Muscle of leg (tissue), 11 donors: ENCODE measurements around the gene SLC41A3. TPM values are rescaled to one million over a fixed set of nuclear protein-coding genes. Genes with fewer than 3 reads are reported as not detected.
"Not testable (repeated sequence)": the region's sequence is repeated elsewhere in the genome, so short reads cannot be mapped to it uniquely, and the experiment has no call there.

Experiments
- DNase-seq: peaks from one replicate; pipeline ENCODE4 v3.0.0; 2013
- H3K27ac ChIP-seq: one replicate; pipeline ENCODE4 v1.5.1; 2013; ENCODE audit warnings: mild to moderate bottlenecking, low read length, control low read depth
- H3K27me3 ChIP-seq: one replicate; pipeline ENCODE4 v1.6.1; 2013; ENCODE audit warnings: low read length; ENCODE audit not compliant: control insufficient read depth, insufficient read depth
- H3K36me3 ChIP-seq: one replicate; pipeline ENCODE4 v1.6.1; 2013; ENCODE audit warnings: low read length; ENCODE audit not compliant: control insufficient read depth, insufficient read depth
- H3K4me1 ChIP-seq: one replicate; pipeline ENCODE4 v1.6.1; 2013; ENCODE audit warnings: low read length; ENCODE audit not compliant: control insufficient read depth, insufficient read depth
- H3K4me3 ChIP-seq: one replicate; pipeline ENCODE4 v1.5.1; 2013; ENCODE audit warnings: low read length, control low read depth
- H3K9me3 ChIP-seq: replicated peaks from 2 replicates; pipeline ENCODE4 v1.6.1; 2013; ENCODE audit warnings: low read depth, low read length; ENCODE audit not compliant: control insufficient read depth
- WGBS: methylation state at CpG from one replicate; pipeline ENCODE4 v1.1.5; 2013; ENCODE audit warnings: missing lambda C conversion rate; ENCODE audit not compliant: insufficient coverage; 5-methylcytosine and 5-hydroxymethylcytosine counted together
- polyA plus RNA-seq, 8 donors: library from polyadenylated mRNA; unstranded; fragments of 120-200 nt; gene quantifications; one replicate each; pipeline versions ENCODE4 v1.2.1 to v1.2.3, GENCODE V29; 2013; ENCODE audit warnings: inconsistent platforms in 1 of 8, low replicate concordance in 1 of 8; ENCODE audit not compliant: insufficient read length in 8 of 8, insufficient read depth in 1 of 8
- total RNA-seq: library from RNA; stranded (reverse); fragments of 120-200 nt; gene quantifications from one replicate; pipeline ENCODE4 v1.2.4, GENCODE V29; 2013

The SLC41A3 gene
- total and polyA plus RNA-seq, 9 donors: 31.2 to 48.3 (median 36.8) TPM

- no peak for DNase-seq
- 93% methylated on average over 10 of the region's 15 CpGs for WGBS
- H3K4me1 ChIP-seq: peaks cover 22% of the 10 kb centered on the region
- no peaks in the 10 kb centered on the region for H3K9me3 ChIP-seq
- H3K27me3 ChIP-seq: no peaks in the 10 kb centered on the region
- H3K36me3 ChIP-seq: no peaks in the 10 kb centered on the region
- no peak overlapping the region for H3K4me3 ChIP-seq
- H3K27ac ChIP-seq: peak overlapping the region; percentile 68
Measured at GRCh38 chr3:126082362-126083137, 1.4 kb downstream of the SLC41A3 start.

- H3K36me3 ChIP-seq: no peaks in the 10 kb centered on the region
- 71% methylated on average over 9 of the region's 9 CpGs for WGBS
- no peak for DNase-seq
- H3K4me3 ChIP-seq: no peak overlapping the region
- H3K4me1 ChIP-seq: peaks cover 22% of the 10 kb centered on the region
- H3K9me3 ChIP-seq: no peaks in the 10 kb centered on the region
- no peaks in the 10 kb centered on the region for H3K27me3 ChIP-seq
- no peak overlapping the region for H3K27ac ChIP-seq
Measured at GRCh38 chr3:126081618-126082361, 2.1 kb downstream of the SLC41A3 start.

GRCh38 chr3:126080970-126081369, 3.0 kb downstream of the SLC41A3 start:
- no peak overlapping the region for H3K4me3 ChIP-seq
- peaks cover 22% of the 10 kb centered on the region for H3K4me1 ChIP-seq
- H3K9me3 ChIP-seq: no peaks in the 10 kb centered on the region
- WGBS: no CpG with 5 or more reads among the region's 5 CpGs
- no peaks in the 10 kb centered on the region for H3K27me3 ChIP-seq
- H3K36me3 ChIP-seq: no peaks in the 10 kb centered on the region
- H3K27ac ChIP-seq: no peak overlapping the region
- DNase-seq: no peak

- WGBS: 57% methylated on average over 1 of the region's 4 CpGs
- no peak overlapping the region for H3K4me3 ChIP-seq
Measured at GRCh38 chr3:126078866-126079265, 5.1 kb downstream of the SLC41A3 start.

GRCh38 chr3:126077754-126078153, 6.2 kb downstream of the SLC41A3 start:
- Histone ChIP-seq H3K4me1 (peaks cover 11% of the 10 kb centered on the region), H3K27ac (no peak overlapping the region), H3K4me3 (no peak overlapping the region), H3K27me3 (no peaks in the 10 kb centered on the region), H3K36me3 (no peaks in the 10 kb centered on the region), H3K9me3 (no peaks in the 10 kb centered on the region)
- 96% methylated on average over 5 of the region's 11 CpGs for WGBS
- no peak for DNase-seq

More at GRCh38 chr3:126078866-126079265, 5.1 kb downstream of the SLC41A3 start:
- Histone ChIP-seq H3K9me3 (no peaks in the 10 kb centered on the region), H3K27ac (no peak overlapping the region), H3K27me3 (no peaks in the 10 kb centered on the region), H3K4me1 (peaks cover 17% of the 10 kb centered on the region), H3K36me3 (no peaks in the 10 kb centered on the region)
- DNase-seq: no peak

GRCh38 chr3:126076140-126076539, 7.8 kb downstream of the SLC41A3 start:
- H3K4me1 ChIP-seq: no peaks in the 10 kb centered on the region
- H3K9me3 ChIP-seq: no peaks in the 10 kb centered on the region
- no peak overlapping the region for H3K4me3 ChIP-seq
- H3K27ac ChIP-seq: no peak overlapping the region
- H3K27me3 ChIP-seq: no peaks in the 10 kb centered on the region
- no peaks in the 10 kb centered on the region for H3K36me3 ChIP-seq
- DNase-seq: no peak

- no peak overlapping the region for H3K27ac ChIP-seq
- DNase-seq: no peak
- H3K4me3 ChIP-seq: no peak overlapping the region
- no peaks in the 10 kb centered on the region for H3K27me3 ChIP-seq
- peaks cover 3% of the 10 kb centered on the region for H3K36me3 ChIP-seq
- H3K4me1 ChIP-seq: peaks cover 2% of the 10 kb centered on the region
- WGBS: 68% methylated on average over 4 of the region's 10 CpGs
- no peaks in the 10 kb centered on the region for H3K9me3 ChIP-seq
Measured at GRCh38 chr3:126070146-126070545, 13.8 kb downstream of the SLC41A3 start.

GRCh38 chr3:126067959-126068358, 16.0 kb downstream of the SLC41A3 start:
- Histone ChIP-seq H3K27me3 (no peaks in the 10 kb centered on the region), H3K27ac (no peak overlapping the region), H3K9me3 (no peaks in the 10 kb centered on the region), H3K4me3 (no peak overlapping the region), H3K36me3 (peaks cover 3% of the 10 kb centered on the region), H3K4me1 (peaks cover 11% of the 10 kb centered on the region)
- no peak for DNase-seq
- 85% methylated on average over 5 of the region's 8 CpGs for WGBS

- peaks cover 11% of the 10 kb centered on the region for H3K4me1 ChIP-seq
- not testable (repeated sequence) for DNase-seq, H3K9me3 ChIP-seq, H3K4me3 ChIP-seq, H3K36me3 ChIP-seq, H3K27ac ChIP-seq, H3K27me3 ChIP-seq
- 92% methylated on average over 4 of the region's 6 CpGs for WGBS
Measured at GRCh38 chr3:126066676-126067075, 17.2 kb downstream of the SLC41A3 start.

- H3K36me3 ChIP-seq: peaks cover 3% of the 10 kb centered on the region
- H3K4me3 ChIP-seq: no peak overlapping the region
- DNase-seq: no peak
- H3K4me1 ChIP-seq: peaks cover 12% of the 10 kb centered on the region
- no peaks in the 10 kb centered on the region for H3K9me3 ChIP-seq
- no peak overlapping the region for H3K27ac ChIP-seq
- no peaks in the 10 kb centered on the region for H3K27me3 ChIP-seq
- 83% methylated on average over 2 of the region's 3 CpGs for WGBS
Measured at GRCh38 chr3:126065876-126066275, 18.0 kb downstream of the SLC41A3 start.
